Fibroblast of lung (primary cell): ENCODE data around the gene XYLT1.

Source experiments
- CTCF ChIP-seq, 2 donors: IDR thresholded peaks in 1 of 2; conservative IDR thresholded peaks in 1 of 2; 1 replicate in 1 of 2; 2 replicates in 1 of 2; pipeline ENCODE4 v1.5.1; 2011 to 2012; ENCODE audit warnings: low read length in 2 of 2, control low read depth in 1 of 2, inconsistent platforms in 1 of 2, low read depth in 1 of 2, mild to moderate bottlenecking in 1 of 2
- EZH2 ChIP-seq: IDR thresholded peaks from 2 replicates; pipeline ENCODE4 v1.5.1; 2012; ENCODE audit warnings: low read length, control low read depth, mild to moderate bottlenecking; ENCODE audit errors: missing control alignments

DNA sequence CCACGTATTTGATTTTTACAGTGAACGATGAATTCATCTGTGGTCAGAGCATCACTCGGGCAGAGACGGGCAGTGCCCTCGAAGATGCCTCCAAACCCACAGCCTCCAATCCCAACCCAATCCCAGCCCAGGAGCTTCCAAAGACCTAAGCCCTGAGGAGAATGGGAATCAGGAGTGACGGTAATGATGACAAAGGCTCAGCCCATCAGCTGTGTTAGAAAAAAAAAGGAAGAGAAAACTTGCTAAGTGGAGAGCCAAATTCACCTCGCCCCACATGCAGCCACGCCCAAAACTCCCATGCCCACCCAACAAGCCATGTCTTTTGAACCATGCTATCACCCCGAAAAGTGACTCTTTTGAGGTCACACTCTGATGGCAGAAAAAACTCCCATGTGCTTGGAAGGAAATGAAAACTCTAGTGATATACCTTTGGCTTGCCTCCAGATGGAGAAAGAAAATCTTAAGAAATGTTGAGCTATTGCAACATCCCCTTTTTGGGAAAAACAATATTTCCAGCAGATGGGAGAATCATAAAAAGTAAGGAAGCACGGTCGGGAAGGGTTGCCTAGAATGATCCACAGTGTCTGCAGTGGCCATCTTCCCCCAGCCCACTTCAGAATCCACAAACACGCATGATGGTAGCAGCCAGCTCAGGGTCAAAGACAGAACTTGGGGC, 37.7 kb downstream of the XYLT1 start:
- no peak for TF ChIP-seq CTCF (conservative IDR thresholded peaks at IDR 0.05 in 1 of 2, IDR thresholded peaks at IDR 0.05 in 1 of 2; ENCODE audit: low read depth in 1 of 2, low read length in 2 of 2)
- no peak for TF ChIP-seq EZH2
